Measurements from ENCODE around the gene NT5C1B.

NT5C1B gene

GRCh38 chr2:18517386-18517785 lies 72.0 kb downstream of the NT5C1B start:
- no peak for DNase-seq (ENCODE audit: low read depth in 2 of 2, low spot score in 1 of 2)

- DNase-seq (ENCODE audit: low read depth in 2 of 2, low spot score in 1 of 2), result no peak
These were observed 73.3 kb downstream of the NT5C1B start for GRCh38 chr2:18516112-18516511.

- no peak for DNase-seq (ENCODE audit: low read depth in 2 of 2, low spot score in 1 of 2)
These were observed 74.6 kb downstream of the NT5C1B start for GRCh38 chr2:18514526-18515461.

Measured in stimulated activated CD8-positive, alpha-beta memory T cell treated with anti-CD3 and anti-CD28 coated beads, Interleukin-4, amount 100 ng/mL, for 1 hour (primary cell).